Stimulated activated CD8-positive, alpha-beta memory T cell treated with anti-CD3 and anti-CD28 coated beads, Interleukin-4, amount 100 ng/mL, for 1 hour (primary cell): Measurements from ENCODE around the gene NAA15.
"Not testable (repeated sequence)": the region's sequence is repeated elsewhere in the genome, so short reads cannot be mapped to it uniquely, and the experiment has no call there.

ENCODE experiments used
- DNase-seq, 2 donors: peaks; one replicate each; pipeline ENCODE4 v3.0.0-alpha.2; 2020; ENCODE audit warnings: low read depth in 2 of 2, low spot score in 1 of 2

The NAA15 gene

DNA sequence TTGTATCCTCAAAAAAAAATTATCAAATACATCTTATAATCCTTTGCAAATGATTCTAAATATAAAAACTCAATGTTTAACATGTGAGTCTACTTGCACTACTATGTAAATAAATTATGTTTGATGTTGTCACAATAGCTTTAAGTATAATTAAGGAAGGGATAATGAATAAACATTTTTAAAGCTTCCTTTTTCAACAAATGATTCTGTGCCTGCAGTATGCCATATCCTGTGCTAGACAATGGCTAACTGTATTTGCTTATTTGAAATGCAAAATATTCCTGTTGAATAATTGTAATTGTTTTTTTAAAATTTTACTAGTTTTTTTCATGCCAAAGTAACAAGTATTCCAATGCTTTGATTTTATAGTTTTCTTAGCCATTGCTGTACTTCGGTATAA lies 60.0 kb downstream of the NAA15 start:
- DNase-seq: no peak

DNA sequence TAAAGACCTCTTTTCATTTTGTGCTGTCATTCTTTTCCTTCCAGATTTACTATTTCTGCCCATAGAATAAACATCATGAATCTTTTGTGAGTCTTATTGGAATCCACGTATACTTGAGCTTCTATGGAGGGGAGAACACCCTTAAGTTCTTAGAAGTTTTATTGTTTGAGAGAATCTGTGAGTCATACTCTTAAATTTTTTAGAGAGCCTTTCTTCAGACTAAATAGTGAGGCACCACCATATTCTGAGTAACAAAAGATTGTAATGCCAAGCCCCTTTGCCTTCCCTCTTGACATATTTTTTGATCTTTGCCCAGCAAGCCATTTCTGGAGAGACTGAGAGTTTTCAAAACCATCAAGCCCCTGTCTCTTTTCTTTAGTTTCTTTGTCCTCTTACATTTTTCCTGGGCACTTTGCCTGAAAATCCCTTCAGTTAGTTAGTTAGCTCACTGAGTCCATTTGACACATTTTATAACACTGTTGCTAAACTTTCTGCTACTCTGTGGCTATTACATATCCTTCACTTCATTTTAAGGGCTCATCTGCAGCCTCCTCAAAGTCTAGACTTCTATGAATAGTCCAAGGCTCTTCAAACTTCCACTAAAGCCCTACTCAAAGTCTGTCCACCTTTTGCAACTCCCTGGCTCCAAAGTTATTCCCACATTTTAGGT lies 66.3 kb downstream of the NAA15 start:
- DNase-seq: no peak

DNA sequence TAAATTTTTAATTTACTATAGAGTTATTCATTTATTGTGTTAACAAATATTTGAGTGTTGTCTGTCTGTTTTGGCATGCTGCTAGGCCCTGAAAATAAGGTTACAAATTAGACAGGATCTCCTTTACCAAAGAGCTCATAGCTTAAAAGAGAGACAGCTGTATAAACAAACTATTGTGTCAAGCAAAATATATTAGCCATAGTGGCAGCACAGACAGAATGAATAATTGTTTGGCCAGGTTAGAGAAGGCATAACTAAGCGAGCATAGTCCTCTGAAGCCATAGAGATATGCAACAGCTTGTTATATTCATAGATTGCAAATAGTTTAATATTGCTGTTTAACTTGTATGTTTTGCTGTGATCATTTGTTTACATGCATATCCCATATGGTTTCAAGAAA lies 67.7 kb downstream of the NAA15 start:
- DNase-seq: no peak

DNA sequence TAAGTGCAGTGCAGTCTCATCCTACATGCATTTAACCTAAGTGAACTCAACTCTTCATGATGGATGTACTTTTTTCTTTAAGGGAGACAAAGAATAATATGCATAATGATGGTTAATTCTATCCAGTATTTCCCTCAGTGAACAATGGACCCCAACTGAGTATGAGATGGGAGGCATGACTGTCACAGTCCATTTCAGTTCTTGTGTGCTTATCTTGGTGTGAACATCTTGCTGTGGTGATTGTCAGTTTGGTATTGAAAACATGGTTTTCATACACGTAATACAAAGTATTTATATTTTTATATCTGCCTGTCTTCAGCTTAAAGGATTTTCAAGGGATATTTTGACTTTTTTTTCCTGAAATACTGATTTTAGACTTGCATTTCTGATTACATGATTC lies 72.9 kb downstream of the NAA15 start:
- DNase-seq: no peak

DNA sequence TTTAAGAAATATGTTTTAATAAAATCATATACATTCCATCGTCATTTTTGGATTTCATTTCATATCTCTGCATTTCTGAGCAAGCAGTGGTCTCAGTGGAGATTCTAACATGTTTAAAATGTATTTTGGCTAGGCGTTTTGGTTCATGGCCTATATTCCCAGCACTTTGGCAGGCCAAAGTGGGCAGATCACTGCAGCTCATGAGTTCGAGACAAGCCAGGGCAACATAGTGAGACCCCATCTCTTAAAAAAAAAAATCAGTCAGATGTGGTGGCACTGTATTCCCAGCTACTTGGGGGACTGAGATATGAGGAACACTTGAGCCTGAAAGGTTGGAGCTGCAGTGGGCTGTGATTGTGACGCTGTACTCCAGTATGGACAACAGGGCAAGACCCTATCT lies 85.1 kb downstream of the NAA15 start:
- no peak for DNase-seq

DNA sequence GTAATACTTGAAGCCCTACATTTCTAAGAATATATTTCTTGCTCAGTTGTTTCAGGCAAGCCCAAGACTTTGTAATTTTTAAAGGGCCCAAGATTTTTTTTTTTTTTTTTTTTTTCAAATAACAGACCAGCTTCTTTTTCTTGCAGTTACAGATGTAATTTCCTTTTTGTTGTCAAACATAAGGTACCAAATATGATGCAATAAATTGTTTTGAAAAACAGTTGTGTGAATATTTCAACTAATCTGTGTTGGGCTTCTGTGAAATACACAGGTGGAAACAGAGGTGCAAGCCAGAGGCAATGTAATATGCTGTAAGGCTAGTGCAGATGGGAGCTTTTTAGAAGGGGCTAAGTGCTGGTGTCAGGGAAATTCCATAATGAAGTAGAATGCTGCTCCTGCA lies 87.8 kb downstream of the NAA15 start:
- DNase-seq: no peak

DNA sequence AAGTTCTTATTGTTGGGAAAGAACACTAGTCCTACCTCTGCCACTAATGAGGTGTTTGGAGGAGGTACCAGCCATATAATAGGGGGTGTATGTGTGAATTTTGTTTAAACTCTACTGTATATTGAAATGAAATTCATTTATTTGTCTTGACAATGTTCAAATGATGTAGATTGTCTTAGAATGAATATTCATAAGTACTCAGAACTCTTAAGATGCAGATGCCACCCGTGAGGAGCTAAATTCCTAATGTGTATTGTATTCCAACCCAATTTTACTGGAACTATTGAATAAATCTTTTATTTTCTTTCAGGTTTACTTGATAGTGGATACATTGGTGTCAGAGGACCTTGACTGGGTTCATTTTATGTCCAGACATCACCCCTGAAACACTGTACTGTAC lies 88.7 kb downstream of the NAA15 start:
- DNase-seq: no peak

DNA sequence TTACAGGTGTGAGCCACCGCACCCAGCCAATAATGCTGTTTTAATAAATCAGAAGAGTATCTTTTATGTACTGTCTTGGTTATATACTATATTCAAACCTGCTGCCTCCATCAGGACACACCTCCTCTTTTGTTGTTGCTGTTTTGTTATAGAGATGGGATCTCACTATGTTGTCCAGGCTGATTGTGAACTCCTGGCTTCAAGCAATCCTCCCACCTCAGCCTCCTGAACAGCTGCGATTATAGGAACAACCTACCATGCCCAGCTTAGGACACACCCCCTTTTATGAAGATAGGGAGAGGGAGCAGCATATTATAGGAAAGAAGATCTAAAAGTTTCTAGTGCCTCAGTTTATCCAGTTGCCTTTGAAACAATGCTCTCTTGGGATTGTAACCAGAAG lies 90.4 kb downstream of the NAA15 start:
- DNase-seq: no peak

DNA sequence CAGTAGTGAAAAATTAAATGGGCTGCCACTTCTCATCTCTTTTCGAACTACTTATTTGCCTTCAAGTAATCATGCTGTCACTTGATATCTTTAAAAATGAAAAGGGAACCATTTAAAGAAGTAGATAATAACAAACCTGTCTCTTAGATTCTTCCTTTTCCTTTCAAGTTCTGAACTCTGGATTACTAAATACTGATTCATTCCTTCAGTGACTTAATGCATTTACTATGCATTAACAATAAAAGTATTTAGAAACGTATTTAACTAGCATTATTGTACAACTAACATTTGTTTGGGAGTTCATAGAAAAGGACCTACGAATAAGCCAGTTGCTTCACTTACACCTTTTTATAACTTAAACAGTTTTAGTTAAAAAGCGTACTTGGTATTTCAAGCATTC lies 91.5 kb downstream of the NAA15 start:
- DNase-seq: no peak

DNA sequence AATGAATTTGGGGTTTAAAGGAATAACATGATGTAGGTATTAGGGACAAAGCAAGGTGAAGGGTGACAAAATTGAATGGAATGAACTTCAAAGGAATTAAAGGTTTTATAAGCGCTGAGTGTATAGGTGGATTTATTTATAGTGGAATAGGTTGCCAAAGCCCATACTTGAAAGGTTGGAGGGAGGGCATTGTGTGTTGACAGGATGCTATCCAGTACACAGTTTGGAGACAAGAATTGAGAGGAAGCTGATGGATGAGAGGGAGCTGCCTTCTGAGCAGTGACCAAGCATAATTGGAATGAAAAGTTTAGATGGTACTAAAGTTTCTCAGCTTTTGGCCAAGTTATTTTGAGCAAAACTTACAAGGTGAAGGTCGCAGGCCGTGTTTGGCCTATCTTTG lies 100.1 kb downstream of the NAA15 start:
- DNase-seq: no peak

DNA sequence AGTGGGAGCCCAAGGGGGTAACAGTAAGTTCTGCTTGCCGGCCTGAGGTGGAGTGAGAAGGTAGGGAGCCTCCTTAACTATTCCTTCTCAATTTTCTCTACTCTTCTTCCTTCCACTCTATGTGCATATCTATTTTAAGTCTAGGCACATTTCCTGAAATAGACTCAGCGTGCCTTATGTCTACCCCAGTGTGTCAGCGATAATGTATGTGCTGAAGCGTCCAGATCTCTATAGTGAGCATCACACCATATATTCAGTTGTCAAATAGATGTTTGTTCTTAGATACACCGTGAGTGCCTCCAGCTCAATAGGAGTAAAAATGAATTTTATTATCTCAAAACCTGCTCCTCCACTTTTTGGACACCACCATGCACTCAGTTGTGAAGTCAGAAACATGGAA lies 101.1 kb downstream of the NAA15 start:
- no peak for DNase-seq

DNA sequence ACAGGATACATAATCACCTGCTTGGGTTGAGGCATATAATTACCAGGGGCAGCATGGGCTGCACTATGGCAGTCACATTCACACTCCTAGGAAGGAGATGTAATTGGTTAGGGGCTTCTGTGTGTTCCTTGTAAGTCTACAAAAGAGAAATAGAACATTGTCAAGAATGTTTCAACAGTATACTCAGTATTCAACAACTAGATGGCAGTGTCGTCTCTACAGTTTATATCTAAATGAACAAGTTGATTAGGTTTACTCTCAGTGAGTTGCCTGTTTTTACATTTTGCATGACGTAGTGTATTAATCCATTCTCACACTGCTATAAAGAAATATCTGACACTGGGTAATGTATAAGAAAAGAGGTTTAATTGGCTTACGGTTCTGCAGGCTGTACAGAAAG lies 102.2 kb downstream of the NAA15 start:
- DNase-seq: no peak

DNA sequence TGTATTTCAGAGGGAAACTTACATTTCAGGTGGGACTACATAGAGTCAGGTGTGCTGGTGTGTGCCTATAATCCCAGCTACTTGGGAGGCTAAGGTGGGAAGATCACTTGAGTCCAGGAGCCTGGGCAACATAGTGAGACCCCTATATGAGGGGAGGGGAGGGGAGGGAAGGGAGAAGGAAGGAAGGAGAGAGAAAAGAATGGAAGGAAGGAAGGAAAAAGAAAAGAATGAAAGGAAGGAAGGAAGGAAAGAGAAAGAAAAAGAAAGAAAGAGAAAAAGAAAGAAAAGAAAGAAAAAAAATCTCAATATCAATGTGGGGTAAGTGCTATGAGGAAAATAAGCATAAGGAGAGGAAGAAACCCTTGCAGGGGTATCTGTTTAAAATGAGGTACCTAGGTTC lies 109.0 kb downstream of the NAA15 start:
- no peak for DNase-seq

DNA sequence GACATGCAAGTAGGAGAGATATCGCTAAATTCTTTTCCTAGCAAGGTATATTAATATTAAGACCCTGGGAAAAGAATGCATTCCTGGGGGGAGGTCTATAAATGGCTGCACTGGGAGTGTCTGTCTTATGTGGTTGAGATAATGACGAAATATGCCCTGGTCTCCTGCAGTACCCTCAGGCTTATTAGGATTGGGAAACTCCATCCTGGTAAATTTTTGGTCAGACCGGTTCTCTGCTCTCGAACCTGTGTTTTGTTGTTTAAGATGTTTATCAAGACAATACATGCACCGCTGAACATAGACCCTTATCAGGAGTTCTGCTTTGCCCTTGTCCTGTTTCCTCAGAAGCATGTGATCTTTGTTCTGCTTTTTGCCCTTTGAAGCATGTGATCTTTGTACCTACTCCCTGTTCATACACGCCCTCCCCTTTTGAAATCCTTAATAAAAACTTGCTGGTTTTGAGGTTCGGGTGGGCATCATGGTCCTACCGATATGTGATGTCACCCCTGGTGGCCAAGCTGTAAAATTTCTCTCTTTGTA lies 113.4 kb downstream of the NAA15 start:
- not testable (repeated sequence) for DNase-seq

DNA sequence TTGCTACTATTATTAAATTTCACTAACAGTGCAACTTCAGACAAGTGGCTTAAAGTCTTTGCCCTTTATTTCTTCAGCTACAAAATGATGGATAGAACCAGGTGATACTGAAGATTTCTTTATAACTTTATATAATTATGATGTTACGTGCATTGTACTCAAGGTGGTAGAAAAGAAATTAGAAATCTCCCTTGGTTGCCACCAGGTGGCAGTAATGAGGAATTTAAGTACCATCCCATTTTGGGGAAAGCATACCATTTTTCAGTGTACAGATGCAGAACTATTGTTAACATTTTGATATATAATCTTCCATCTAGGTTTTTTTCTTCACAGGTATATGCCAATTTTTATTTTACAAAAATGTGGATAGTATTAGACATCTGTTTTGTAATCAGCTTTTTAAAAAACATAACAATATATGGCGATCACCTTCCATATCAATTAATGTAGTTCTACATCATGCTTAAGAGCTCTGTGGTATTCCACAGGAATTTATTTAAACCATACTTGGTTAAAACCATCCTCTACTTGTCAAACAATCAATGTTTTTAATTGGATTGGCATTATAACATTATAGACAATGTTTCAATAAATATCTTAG lies 114.9 kb downstream of the NAA15 start:
- DNase-seq: no peak

DNA sequence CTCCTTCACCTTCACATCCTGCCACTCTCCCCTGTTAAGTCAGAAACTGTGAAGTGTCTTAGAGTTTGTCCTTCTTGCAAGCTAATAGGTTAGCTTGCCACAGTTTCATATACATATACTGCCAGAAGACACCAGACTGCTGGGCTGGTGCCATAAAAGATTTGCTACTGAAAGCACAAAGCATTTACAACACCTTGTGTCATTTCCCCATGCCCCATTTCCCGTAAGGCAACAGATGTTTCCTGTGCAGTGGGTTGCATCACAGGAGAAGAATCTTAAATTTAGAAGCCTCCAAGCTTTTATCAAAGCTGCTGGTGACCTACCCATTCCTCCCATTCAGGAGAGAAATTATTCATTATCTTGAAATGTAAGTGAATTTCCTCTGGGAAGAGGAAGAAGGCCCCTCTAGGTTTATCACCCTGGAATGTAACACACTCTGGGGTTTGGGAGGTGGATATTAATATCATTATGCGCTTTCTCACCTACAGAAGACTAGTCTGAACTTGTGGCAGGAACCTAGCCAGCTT lies 118.1 kb downstream of the NAA15 start:
- DNase-seq: no peak

DNA sequence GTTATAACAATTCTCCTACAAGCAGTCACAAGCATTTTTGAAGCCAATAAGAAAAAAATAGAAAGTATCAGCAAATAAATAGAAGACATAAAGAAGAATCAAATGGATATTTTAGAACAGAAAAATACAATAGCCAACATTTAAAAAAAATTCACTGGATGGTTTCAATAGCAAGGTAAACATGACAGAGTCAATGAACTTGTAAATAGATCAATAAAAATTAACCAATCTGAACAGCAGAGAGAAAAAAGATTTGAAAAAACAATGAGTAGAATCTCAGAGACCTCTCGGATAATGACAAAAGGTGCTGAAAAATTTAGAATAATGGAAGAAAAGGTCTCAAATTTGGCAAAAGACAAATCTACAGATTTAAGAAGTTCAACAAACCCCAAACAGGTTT lies 119.3 kb downstream of the NAA15 start:
- no peak for DNase-seq

DNA sequence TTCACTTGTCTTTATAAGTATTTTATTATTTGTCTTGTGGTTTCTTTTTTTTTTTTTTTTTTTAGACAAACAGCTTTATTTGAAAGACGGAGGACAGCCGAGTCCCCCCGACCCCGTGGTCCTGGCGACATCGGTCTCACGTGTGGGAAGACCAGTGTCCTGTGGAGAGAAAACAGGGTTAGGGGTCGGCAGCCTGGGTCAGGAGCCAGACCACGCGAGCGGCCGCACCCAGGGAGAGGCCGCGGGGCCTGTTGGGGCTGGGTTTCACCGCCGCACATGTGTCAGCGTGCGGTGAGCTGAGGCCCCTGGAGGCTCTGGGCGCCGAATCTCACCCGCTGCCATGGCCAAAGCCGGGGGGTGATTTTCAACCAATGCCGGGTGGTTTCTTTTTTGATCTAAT lies 134.8 kb downstream of the NAA15 start:
- no peak for DNase-seq

DNA sequence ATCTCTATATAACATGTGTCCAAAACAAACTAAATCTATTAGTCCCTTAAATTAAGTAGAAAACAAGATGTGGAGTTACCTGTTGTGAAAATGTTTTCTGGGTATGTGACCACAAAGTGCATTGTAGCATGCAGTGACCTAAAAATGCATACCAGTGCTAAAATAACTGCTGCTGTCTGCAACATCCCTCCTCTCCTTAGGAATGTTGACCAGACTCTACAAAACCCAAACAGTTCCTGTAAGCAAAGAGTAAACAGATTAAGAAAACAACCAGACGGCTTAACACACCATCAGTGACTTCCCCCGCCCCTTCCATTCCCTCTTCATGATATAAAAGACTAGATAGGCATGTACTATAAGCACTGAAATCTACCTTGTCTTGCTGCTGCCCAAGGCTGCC lies 136.8 kb downstream of the NAA15 start:
- no peak for DNase-seq

DNA sequence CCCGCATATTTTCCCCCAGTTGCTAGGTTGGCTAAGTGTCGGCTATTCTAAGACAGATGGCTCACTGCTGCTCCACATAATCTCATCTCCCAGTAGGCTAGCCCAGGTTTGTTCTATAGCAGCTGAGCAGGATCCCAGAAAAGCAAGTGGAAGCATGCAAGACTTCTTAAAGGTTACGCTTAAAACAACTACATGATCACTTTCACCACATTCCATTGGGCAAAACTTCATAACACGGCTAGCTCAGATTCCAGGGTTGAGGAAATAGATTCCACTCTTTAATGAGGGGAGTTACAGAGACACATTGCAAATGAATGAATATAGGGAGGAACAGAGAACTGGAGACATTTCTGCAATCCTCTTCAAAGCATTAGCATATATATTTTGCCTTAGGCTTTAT lies 139.7 kb downstream of the NAA15 start:
- DNase-seq: no peak

DNA sequence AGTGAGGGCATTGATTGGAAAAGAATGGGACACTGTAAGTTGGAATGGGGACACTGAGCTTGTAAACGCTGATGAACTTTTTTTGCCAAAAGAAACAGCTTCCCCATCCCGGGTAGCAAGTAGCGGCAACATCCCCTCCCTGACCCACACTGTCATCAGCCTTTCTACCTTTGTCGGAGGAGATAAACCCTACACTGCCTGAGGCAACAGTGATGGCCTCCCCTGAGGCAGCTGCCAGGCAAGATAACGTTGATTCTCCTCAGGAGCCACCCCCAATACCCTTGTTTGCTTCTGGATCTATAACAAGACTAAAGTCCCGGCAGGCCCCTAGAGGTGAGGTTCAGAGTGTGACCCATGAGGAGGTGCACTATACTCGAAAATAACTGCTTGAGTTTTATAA lies 142.4 kb downstream of the NAA15 start:
- no peak for DNase-seq

DNA sequence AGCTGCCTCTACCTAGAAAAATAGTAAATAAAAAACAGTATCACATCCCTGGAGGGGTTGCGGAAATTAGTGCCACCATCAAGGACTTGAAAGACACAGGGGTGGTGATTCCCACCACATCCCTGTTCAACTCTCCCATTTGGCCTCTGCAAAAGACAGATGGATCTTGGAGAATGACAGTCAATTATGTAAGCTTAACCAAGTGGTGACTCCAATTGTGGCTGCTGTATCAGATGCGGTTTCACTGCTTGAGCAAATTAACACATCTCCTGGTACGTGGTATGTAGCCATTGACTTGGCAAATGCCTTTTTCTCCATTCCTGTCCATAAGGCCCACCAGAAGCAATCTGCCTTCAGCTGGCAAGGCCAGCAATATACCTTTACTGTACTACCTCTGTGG lies 143.6 kb downstream of the NAA15 start:
- not testable (repeated sequence) for DNase-seq

DNA sequence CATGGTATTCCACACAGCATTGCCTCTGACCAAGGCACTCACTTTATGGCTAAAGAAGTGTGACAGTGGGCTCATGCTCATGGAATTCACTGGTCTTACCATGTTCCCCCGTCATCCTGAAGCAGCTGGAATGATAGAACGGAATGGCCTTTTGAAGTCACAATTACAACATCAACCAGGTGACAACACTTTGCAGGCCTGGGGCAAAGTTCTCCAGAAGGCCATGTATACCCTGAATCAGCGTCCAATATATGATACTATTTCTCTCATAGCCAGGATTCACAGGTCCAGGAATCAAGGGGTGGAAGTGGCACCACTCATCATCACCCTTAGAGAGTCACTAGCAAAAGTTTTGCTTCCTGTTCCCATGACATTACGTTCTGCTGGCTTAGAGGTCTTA lies 145.8 kb downstream of the NAA15 start:
- not testable (repeated sequence) for DNase-seq
